WTC11 (cell line): ENCODE results near the gene OTULIN. TPM values are rescaled to one million over a fixed set of nuclear protein-coding genes. Genes with fewer than 3 reads are reported as not detected.
A peak's percentile ranks its signal among the peaks of the same experiment; 100 is the strongest.

Experiments used
- ATAC-seq: fragments of 200-7000 bp; cut with Tn5 transposase; 2 replicates; pipeline ENCODE4 v1.10.0; 2021; ENCODE audit warnings: mild to moderate bottlenecking, moderate library complexity
- CTCF ChIA-PET: fragments of 300-600 bp; sonication (Branson Sonifier 250); formaldehyde crosslinking; loops from one replicate; lab custom pipeline; 2021; ENCODE audit warnings: antibody characterized with exemption; lab: Charles Lee
- POLR2A ChIA-PET: fragments of 350-600 bp; sonication (Branson Sonifier 250); formaldehyde crosslinking; loops from one replicate; lab custom pipeline; 2021; ENCODE audit warnings: antibody characterized with exemption; lab: Charles Lee
- DNase-seq: peaks from one replicate; pipeline ENCODE4 v3.0.0; 2021; ENCODE audit warnings: low spot score
- H3K27ac Mint-ChIP-seq: 2 replicates; pipeline ENCODE4 v1.8.0; 2021; ENCODE audit warnings: mixed read lengths
- H3K27me3 Mint-ChIP-seq: 2 replicates; pipeline ENCODE4 v1.8.0; 2021; ENCODE audit warnings: low read depth, mild to moderate bottlenecking, moderate library complexity, mixed read lengths
- H3K36me3 Mint-ChIP-seq: 2 replicates; pipeline ENCODE4 v1.8.0; 2021; ENCODE audit warnings: mixed read lengths
- H3K4me1 Mint-ChIP-seq: 2 replicates; pipeline ENCODE4 v1.8.0; 2022; ENCODE audit warnings: mixed read lengths
- H3K4me3 Mint-ChIP-seq: 2 replicates; pipeline ENCODE4 v1.8.0; 2021; ENCODE audit warnings: mild to moderate bottlenecking, moderate library complexity, mixed read lengths
- H3K9me3 Mint-ChIP-seq: 2 replicates; pipeline ENCODE4 v1.8.0; 2021; ENCODE audit warnings: mixed read lengths
- CREB1 ChIP-seq: sonication (generic); formaldehyde crosslinking; IDR thresholded peaks from 2 replicates; pipeline ENCODE4 v1.8.0; 2023; ENCODE audit warnings: mild to moderate bottlenecking, missing genetic modification reagents
- ESRRA ChIP-seq: sonication (generic); formaldehyde crosslinking; IDR thresholded peaks from 2 replicates; pipeline ENCODE4 v1.8.1; 2022; ENCODE audit warnings: mild to moderate bottlenecking, missing genetic modification reagents, borderline replicate concordance
- FOXK1 ChIP-seq: sonication (generic); formaldehyde crosslinking; IDR thresholded peaks from 2 replicates; pipeline ENCODE4 v1.8.0; 2022; ENCODE audit warnings: mild to moderate bottlenecking, moderate library complexity, missing genetic modification reagents
- JUN ChIP-seq: sonication (generic); formaldehyde crosslinking; IDR thresholded peaks from 2 replicates; pipeline ENCODE4 v1.8.0; 2023; ENCODE audit warnings: mild to moderate bottlenecking, missing genetic modification reagents
- MXD4 ChIP-seq: fragments of 250-450 bp; sonication (Bioruptor Pico); IDR thresholded peaks from 2 replicates; pipeline ENCODE4 v1.8.0; 2021; ENCODE audit warnings: mild to moderate bottlenecking, moderate library complexity, borderline replicate concordance
- MYBL2 ChIP-seq: sonication (generic); formaldehyde crosslinking; IDR thresholded peaks from 2 replicates; pipeline ENCODE4 v1.8.1; 2023; ENCODE audit warnings: mild to moderate bottlenecking, moderate library complexity, missing genetic modification reagents
- NFATC4 ChIP-seq: fragments of 250-450 bp; sonication (Bioruptor Pico); IDR thresholded peaks from 2 replicates; pipeline ENCODE4 v1.9.0; 2021; ENCODE audit warnings: mild to moderate bottlenecking
- NFYB ChIP-seq: sonication (generic); formaldehyde crosslinking; conservative IDR thresholded peaks from 2 replicates; pipeline ENCODE4 v1.8.0; 2022; ENCODE audit warnings: low read depth, missing genetic modification reagents
- SP1 ChIP-seq: sonication (generic); formaldehyde crosslinking; conservative IDR thresholded peaks from 2 replicates; pipeline ENCODE4 v1.8.1; 2022; ENCODE audit warnings: missing genetic modification reagents
- TEAD1 ChIP-seq: sonication (generic); formaldehyde crosslinking; IDR thresholded peaks from 2 replicates; pipeline ENCODE4 v1.8.0; 2022; ENCODE audit warnings: mild to moderate bottlenecking, missing genetic modification reagents
- TP53 ChIP-seq: sonication (generic); formaldehyde crosslinking; IDR thresholded peaks from 2 replicates; pipeline ENCODE4 v1.8.1; 2023; ENCODE audit warnings: mild to moderate bottlenecking, missing genetic modification reagents
- ZNF219 ChIP-seq: sonication (generic); formaldehyde crosslinking; IDR thresholded peaks from 2 replicates; pipeline ENCODE4 v1.8.0; 2023; ENCODE audit warnings: missing genetic modification reagents, mild to moderate bottlenecking, borderline replicate concordance
- ZNF232 ChIP-seq: sonication (generic); formaldehyde crosslinking; IDR thresholded peaks from 2 replicates; pipeline ENCODE4 v1.8.0; 2022; ENCODE audit warnings: mild to moderate bottlenecking, missing genetic modification reagents
- ZNF263 ChIP-seq: sonication (generic); formaldehyde crosslinking; IDR thresholded peaks from 2 replicates; pipeline ENCODE4 v1.8.1; 2022; ENCODE audit warnings: low read depth, mild to moderate bottlenecking, moderate library complexity, missing genetic modification reagents
- total RNA-seq: library from RNA; stranded (reverse); gene quantifications from 3 replicates; pipeline ENCODE4 v1.2.3, GENCODE V29; 2021
- TF ChIP-seq, protein P1 (sequence below): fragments of 250-450 bp; sonication (Bioruptor Pico); IDR thresholded peaks from 2 replicates; pipeline ENCODE4 v1.9.0; 2021; ENCODE audit warnings: mild to moderate bottlenecking
- TF ChIP-seq, protein P2 (sequence below): sonication (generic); formaldehyde crosslinking; IDR thresholded peaks from 2 replicates; pipeline ENCODE4 v1.8.0; 2022; ENCODE audit warnings: mild to moderate bottlenecking, missing genetic modification reagents
- TF ChIP-seq, protein P3 (sequence below): fragments of 250-450 bp; sonication (Bioruptor Pico); IDR thresholded peaks from 2 replicates; pipeline ENCODE4 v1.9.0; 2021; ENCODE audit warnings: moderate library complexity, mild to moderate bottlenecking, inconsistent platforms, borderline replicate concordance
- TF ChIP-seq, protein P4 (sequence below): sonication (generic); formaldehyde crosslinking; IDR thresholded peaks from 2 replicates; pipeline ENCODE4 v1.8.1; 2022; ENCODE audit warnings: missing genetic modification reagents, borderline replicate concordance
- TF ChIP-seq, protein P5 (sequence below): sonication (generic); formaldehyde crosslinking; IDR thresholded peaks from 2 replicates; pipeline ENCODE4 v1.8.0; 2023; ENCODE audit warnings: missing genetic modification reagents, mild to moderate bottlenecking, borderline replicate concordance
- TF ChIP-seq, protein P6 (sequence below): sonication (generic); formaldehyde crosslinking; IDR thresholded peaks from 2 replicates; pipeline ENCODE4 v1.8.1; 2022; ENCODE audit warnings: mild to moderate bottlenecking, moderate library complexity, missing genetic modification reagents

The OTULIN gene
- total RNA-seq, 1 experiment from 2014 or later = 25.0 TPM

DNA sequence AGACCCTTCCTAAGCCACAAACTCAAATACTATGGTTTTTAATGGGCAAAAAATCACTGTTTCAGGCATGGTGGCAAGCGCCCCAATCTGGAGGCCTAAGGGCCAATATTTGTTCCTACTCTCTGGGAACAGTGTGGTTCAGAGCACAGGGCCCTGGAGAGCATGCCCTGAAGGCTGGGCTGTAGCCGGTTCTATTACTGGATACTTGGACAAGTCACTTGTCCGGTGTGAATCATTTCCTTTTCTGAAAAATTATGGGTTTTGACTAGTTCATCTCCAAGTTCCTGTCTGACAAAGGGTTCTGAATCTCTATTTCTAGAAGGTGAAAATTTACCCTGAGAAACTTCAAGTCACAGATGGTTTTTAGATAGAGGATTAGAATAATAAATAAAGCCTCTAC, 75.0 kb downstream of the OTULIN start:
- POLR2A ChIA-PET = no interaction called here
- H3K4me1 Mint-ChIP-seq = peaks cover 37% of the 10 kb centered on the region
- H3K9me3 Mint-ChIP-seq = no peaks in the 10 kb centered on the region
- TF ChIP-seq, protein P1, sequence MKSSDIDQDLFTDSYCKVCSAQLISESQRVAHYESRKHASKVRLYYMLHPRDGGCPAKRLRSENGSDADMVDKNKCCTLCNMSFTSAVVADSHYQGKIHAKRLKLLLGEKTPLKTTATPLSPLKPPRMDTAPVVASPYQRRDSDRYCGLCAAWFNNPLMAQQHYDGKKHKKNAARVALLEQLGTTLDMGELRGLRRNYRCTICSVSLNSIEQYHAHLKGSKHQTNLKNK = no peak
- TF ChIP-seq FOXK1 (CRISPR knock-in tag) = no peak
- TF ChIP-seq ZNF232 (CRISPR knock-in tag) = no peak
- TF ChIP-seq, protein P2, sequence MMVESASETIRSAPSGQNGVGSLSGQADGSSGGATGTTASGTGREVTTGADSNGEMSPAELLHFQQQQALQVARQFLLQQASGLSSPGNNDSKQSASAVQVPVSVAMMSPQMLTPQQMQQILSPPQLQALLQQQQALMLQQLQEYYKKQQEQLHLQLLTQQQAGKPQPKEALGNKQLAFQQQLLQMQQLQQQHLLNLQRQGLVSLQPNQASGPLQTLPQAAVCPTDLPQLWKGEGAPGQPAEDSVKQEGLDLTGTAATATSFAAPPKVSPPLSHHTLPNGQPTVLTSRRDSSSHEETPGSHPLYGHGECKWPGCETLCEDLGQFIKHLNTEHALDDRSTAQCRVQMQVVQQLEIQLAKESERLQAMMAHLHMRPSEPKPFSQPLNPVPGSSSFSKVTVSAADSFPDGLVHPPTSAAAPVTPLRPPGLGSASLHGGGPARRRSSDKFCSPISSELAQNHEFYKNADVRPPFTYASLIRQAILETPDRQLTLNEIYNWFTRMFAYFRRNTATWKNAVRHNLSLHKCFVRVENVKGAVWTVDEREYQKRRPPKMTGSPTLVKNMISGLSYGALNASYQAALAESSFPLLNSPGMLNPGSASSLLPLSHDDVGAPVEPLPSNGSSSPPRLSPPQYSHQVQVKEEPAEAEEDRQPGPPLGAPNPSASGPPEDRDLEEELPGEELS (CRISPR knock-in tag) = no peak
- no peak for TF ChIP-seq ZNF219 (CRISPR knock-in tag)
- TF ChIP-seq, protein P3, sequence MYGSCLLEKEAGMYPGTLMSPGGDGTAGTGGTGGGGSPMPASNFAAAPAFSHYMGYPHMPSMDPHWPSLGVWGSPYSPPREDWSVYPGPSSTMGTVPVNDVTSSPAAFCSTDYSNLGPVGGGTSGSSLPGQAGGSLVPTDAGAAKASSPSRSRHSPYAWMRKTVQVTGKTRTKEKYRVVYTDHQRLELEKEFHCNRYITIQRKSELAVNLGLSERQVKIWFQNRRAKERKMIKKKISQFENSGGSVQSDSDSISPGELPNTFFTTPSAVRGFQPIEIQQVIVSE = no peak
- TF ChIP-seq ZNF263 (CRISPR knock-in tag) = no peak
- TF ChIP-seq MYBL2 = no peak
- H3K27me3 Mint-ChIP-seq = no peaks in the 10 kb centered on the region
- CTCF ChIA-PET = interaction anchor here (1.3 kb wide), 1 partner anchor 91 kb away, joined by 3 read pairs; no protein-coding TSS in a partner anchor
- ATAC-seq (no peak), DNase-seq (no peak)
- no peaks in the 10 kb centered on the region for H3K36me3 Mint-ChIP-seq
- H3K27ac Mint-ChIP-seq = no peak overlapping the region
- no peak overlapping the region for H3K4me3 Mint-ChIP-seq

DNA sequence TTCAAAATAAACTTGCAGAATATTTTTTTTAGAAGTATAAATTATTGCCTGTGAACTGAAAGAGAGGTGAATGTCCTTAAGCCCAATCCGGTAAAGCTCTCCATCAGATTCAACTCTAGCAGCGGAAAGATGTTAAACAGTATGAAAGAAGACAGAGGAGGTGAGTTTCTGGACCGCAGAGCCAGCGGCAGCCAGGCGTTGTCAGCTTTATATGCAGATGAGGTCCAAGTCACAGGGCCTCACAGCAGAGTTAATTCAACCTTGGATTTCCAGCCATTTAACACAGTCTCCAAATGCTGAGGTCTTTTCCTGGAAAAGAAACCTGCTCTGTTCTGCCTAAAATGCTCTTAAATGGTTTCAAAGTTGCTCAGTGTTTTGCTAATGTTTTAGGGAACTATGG, 75.5 kb downstream of the OTULIN start:
- no peak for TF ChIP-seq SP1 (CRISPR knock-in tag)
- TF ChIP-seq CREB1 (CRISPR knock-in tag) = no peak
- no peak for TF ChIP-seq NFATC4 (CRISPR knock-in tag)
- Mint-ChIP-seq H3K4me1 (peaks cover 37% of the 10 kb centered on the region), H3K36me3 (no peaks in the 10 kb centered on the region), H3K9me3 (no peaks in the 10 kb centered on the region), H3K27ac (no peak overlapping the region), H3K4me3 (no peak overlapping the region), H3K27me3 (no peaks in the 10 kb centered on the region)
- DNase-seq (no peak), ATAC-seq (peak; percentile 29; the same call in 1 of the 2 replicates)
- ChIA-PET POLR2A (no interaction called here), CTCF (interaction anchor here (1.3 kb wide), 1 partner anchor 91 kb away, joined by 3 read pairs; no protein-coding TSS in a partner anchor)

DNA sequence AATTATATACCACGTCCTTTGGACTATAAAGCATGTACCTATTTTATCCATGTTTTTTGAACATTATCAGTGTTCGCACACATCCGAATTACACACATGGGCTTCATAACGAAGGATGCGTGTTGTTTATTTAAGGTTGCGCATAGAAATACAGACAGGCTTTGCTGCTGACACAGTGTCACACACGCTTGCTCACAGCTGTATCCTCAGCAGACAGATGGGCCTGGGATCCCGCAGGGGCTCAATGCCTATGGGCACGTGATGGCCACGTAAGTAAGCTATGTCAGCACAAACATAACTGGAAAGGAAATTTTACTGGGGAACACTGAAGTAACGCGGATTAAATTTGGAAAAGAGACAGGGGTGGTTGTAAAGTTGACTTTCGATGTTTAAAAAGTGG, 76.6 kb downstream of the OTULIN start:
- H3K4me3 Mint-ChIP-seq = no peak overlapping the region
- DNase-seq (no peak), ATAC-seq (no peak)
- TF ChIP-seq JUN (CRISPR knock-in tag) = no peak
- TF ChIP-seq NFYB (CRISPR knock-in tag) = no peak
- POLR2A ChIA-PET = no interaction called here
- no peak overlapping the region for H3K27ac Mint-ChIP-seq
- H3K36me3 Mint-ChIP-seq = no peaks in the 10 kb centered on the region
- H3K4me1 Mint-ChIP-seq = peaks cover 37% of the 10 kb centered on the region
- CTCF ChIA-PET = interaction anchor here (1.3 kb wide), 1 partner anchor 93 kb away, joined by 3 read pairs; no protein-coding TSS in a partner anchor
- H3K9me3 Mint-ChIP-seq = no peaks in the 10 kb centered on the region
- no peaks in the 10 kb centered on the region for H3K27me3 Mint-ChIP-seq

DNA sequence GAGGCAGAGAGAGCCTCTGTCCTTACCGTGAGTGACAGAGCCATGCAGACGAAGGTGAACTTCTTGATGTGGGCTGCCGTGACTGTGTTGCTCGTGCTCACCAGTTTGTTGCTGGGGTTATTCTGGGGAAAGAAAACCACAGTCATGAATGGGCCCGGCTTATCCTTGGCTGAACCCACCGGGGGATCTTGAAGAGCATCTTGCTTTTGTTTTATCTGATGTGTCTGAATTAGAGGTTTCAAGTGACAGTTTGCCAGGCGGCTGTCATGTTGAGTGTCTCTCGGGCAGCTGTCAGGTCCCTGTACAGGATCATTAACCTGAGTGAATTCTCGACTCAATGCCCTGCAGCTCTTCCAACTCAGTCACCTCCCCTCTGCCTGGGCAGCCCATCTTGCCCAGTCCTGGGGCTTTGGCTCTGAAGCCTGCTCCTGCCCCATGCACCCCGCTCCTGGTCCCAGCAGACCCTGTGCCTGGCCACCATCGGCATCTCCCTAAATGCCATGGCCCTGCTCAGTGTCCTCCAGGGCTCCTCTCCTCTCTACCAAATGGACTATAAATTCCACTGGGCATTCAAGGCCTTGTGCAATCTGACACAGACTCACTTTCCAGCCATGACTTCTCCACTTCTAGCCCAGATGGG, 77.4 kb downstream of the OTULIN start:
- ATAC-seq = peak; percentile 38
- no peak for DNase-seq
- Mint-ChIP-seq H3K27me3 (no peaks in the 10 kb centered on the region), H3K27ac (peak overlapping the region; percentile 50), H3K36me3 (no peaks in the 10 kb centered on the region), H3K9me3 (no peaks in the 10 kb centered on the region), H3K4me1 (peaks cover 37% of the 10 kb centered on the region), H3K4me3 (no peak overlapping the region)
- ChIA-PET CTCF (no interaction called here), POLR2A (no interaction called here)
- no peak for TF ChIP-seq TP53
- no peak for TF ChIP-seq TEAD1 (CRISPR knock-in tag)
- no peak for TF ChIP-seq ZNF232 (CRISPR knock-in tag)
- TF ChIP-seq, protein P4, sequence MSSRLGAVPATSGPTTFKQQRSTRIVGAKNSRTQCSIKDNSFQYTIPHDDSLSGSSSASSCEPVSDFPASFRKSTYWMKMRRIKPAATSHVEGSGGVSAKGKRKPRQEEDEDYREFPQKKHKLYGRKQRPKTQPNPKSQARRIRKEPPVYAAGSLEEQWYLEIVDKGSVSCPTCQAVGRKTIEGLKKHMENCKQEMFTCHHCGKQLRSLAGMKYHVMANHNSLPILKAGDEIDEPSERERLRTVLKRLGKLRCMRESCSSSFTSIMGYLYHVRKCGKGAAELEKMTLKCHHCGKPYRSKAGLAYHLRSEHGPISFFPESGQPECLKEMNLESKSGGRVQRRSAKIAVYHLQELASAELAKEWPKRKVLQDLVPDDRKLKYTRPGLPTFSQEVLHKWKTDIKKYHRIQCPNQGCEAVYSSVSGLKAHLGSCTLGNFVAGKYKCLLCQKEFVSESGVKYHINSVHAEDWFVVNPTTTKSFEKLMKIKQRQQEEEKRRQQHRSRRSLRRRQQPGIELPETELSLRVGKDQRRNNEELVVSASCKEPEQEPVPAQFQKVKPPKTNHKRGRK = no peak
- TF ChIP-seq, protein P5, sequence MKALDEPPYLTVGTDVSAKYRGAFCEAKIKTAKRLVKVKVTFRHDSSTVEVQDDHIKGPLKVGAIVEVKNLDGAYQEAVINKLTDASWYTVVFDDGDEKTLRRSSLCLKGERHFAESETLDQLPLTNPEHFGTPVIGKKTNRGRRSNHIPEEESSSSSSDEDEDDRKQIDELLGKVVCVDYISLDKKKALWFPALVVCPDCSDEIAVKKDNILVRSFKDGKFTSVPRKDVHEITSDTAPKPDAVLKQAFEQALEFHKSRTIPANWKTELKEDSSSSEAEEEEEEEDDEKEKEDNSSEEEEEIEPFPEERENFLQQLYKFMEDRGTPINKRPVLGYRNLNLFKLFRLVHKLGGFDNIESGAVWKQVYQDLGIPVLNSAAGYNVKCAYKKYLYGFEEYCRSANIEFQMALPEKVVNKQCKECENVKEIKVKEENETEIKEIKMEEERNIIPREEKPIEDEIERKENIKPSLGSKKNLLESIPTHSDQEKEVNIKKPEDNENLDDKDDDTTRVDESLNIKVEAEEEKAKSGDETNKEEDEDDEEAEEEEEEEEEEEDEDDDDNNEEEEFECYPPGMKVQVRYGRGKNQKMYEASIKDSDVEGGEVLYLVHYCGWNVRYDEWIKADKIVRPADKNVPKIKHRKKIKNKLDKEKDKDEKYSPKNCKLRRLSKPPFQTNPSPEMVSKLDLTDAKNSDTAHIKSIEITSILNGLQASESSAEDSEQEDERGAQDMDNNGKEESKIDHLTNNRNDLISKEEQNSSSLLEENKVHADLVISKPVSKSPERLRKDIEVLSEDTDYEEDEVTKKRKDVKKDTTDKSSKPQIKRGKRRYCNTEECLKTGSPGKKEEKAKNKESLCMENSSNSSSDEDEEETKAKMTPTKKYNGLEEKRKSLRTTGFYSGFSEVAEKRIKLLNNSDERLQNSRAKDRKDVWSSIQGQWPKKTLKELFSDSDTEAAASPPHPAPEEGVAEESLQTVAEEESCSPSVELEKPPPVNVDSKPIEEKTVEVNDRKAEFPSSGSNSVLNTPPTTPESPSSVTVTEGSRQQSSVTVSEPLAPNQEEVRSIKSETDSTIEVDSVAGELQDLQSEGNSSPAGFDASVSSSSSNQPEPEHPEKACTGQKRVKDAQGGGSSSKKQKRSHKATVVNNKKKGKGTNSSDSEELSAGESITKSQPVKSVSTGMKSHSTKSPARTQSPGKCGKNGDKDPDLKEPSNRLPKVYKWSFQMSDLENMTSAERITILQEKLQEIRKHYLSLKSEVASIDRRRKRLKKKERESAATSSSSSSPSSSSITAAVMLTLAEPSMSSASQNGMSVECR (CRISPR knock-in tag) = no peak
- no peak for TF ChIP-seq MXD4 (CRISPR knock-in tag)
- no peak for TF ChIP-seq ESRRA (CRISPR knock-in tag)
- TF ChIP-seq, protein P6, sequence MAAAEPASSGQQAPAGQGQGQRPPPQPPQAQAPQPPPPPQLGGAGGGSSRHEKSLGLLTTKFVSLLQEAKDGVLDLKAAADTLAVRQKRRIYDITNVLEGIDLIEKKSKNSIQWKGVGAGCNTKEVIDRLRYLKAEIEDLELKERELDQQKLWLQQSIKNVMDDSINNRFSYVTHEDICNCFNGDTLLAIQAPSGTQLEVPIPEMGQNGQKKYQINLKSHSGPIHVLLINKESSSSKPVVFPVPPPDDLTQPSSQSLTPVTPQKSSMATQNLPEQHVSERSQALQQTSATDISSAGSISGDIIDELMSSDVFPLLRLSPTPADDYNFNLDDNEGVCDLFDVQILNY (CRISPR knock-in tag) = no peak
